Loucy (cell line): ENCODE data around the gene PANK4.

ENCODE experiments used
- CTCF ChIP-seq: fragments of 200-600 bp; sonication (generic); conservative IDR thresholded peaks from 2 replicates; pipeline ENCODE4 v1.5.1; 2014; ENCODE audit warnings: mild to moderate bottlenecking, antibody characterized with exemption, low read length
- EZH2phosphoT487 ChIP-seq: fragments of 200-600 bp; IDR thresholded peaks from 2 replicates; pipeline ENCODE4 v1.6.1; 2018; ENCODE audit warnings: antibody characterized with exemption, mild to moderate bottlenecking, moderate library complexity, borderline replicate concordance

- TF ChIP-seq CTCF (no peak; the same call in 1 of the 2 replicates), EZH2phosphoT487 (no peak)
These were observed 850 bp downstream of the PANK4 start for GRCh38 chr1:2525572-2525919.
